A549 (cell line): Measurements from ENCODE around the gene B4GALT7. TPM values are rescaled to one million over a fixed set of nuclear protein-coding genes. Genes with fewer than 3 reads are reported as not detected.
A peak's percentile ranks its signal among the peaks of the same experiment; 100 is the strongest.

Source experiments
- ATAC-seq, 2 experiments: fragments of 200-7000 bp in 1 of 2; fragments of >200 bp in 1 of 2; cut with Nextera tagmentation in 1 of 2; cut with Tn5 transposase in 1 of 2; 3 replicates each; pipeline versions ENCODE4 v1.8.0 to v1.9.1; 2018 to 2020; ENCODE audit warnings: mild to moderate bottlenecking in 1 of 2, moderate library complexity in 1 of 2
- CTCF ChIA-PET: fragments of 300-600 bp; sonication (Branson Sonifier 250); formaldehyde crosslinking; extraction: SDS; loops from one replicate; lab custom pipeline; 2021; ENCODE audit warnings: antibody characterized with exemption, inconsistent platforms; lab: Yijun Ruan, JAX
- POLR2A ChIA-PET: fragments of 350-600 bp; formaldehyde crosslinking; extraction: SDS; loops from one replicate; lab custom pipeline; 2021; ENCODE audit warnings: antibody characterized with exemption, inconsistent platforms; lab: Yijun Ruan, JAX
- DNase-seq, 2 experiments: peaks; one replicate each; pipeline versions ENCODE4 v3.0.0 to v3.0.0-alpha.2; 2011 to 2016; ENCODE audit warnings: low read depth in 1 of 2, low spot score in 1 of 2
- FAIRE-seq: peaks from 2 replicates; lab custom pipeline; 2011; peaks lifted over from hg19 to GRCh38; lab: Jason Lieb, UNC
- H3K27ac ChIP-seq, 2 experiments: fragments of >200 bp; sonication (Bioruptor Twin); formaldehyde crosslinking; 3 replicates each; pipeline ENCODE4 v1.5.1; 2016 to 2017
- H3K4me1 ChIP-seq: fragments of >200 bp; sonication (Bioruptor Twin); formaldehyde crosslinking; 3 replicates; pipeline ENCODE4 v1.6.1; 2016
- H3K4me2 ChIP-seq: fragments of >200 bp; sonication (Bioruptor Twin); formaldehyde crosslinking; 3 replicates; pipeline ENCODE4 v1.6.1; 2016
- H3K4me3 ChIP-seq: fragments of >200 bp; sonication (Bioruptor Twin); formaldehyde crosslinking; 3 replicates; pipeline ENCODE4 v1.5.1; 2016
- H3K9me3 ChIP-seq: fragments of >200 bp; sonication (Bioruptor Twin); formaldehyde crosslinking; 3 replicates; pipeline ENCODE4 v1.6.1; 2016
- CBX2 ChIP-seq: fragments of 200-600 bp; sonication (generic); IDR thresholded peaks from 2 replicates; pipeline ENCODE4 v1.6.1; 2016; ENCODE audit warnings: low read depth, mild to moderate bottlenecking, borderline replicate concordance
- CBX8 ChIP-seq: fragments of 200-600 bp; sonication (generic); IDR thresholded peaks from 2 replicates; pipeline ENCODE4 v1.6.1; 2016
- EHF ChIP-seq: fragments of 250-450 bp; sonication (Bioruptor Pico); IDR thresholded peaks from 2 replicates; pipeline ENCODE4 v1.5.0; 2020; ENCODE audit warnings: mild to moderate bottlenecking
- EP300 ChIP-seq, 2 experiments: fragments of >200 bp; sonication (Bioruptor Twin); formaldehyde crosslinking; IDR thresholded peaks; 2 replicates in 1 of 2; 3 replicates in 1 of 2; pipeline ENCODE4 v1.6.1; 2016 to 2017
- ESRRA ChIP-seq: fragments of 150-350 bp; IDR thresholded peaks from 2 replicates; pipeline ENCODE4 v1.6.1; 2014; ENCODE audit warnings: mild to moderate bottlenecking, low read length, borderline replicate concordance
- FOSB ChIP-seq: fragments of 250-450 bp; sonication (Bioruptor Pico); IDR thresholded peaks from 2 replicates; pipeline ENCODE4 v1.5.0; 2020; ENCODE audit warnings: mild to moderate bottlenecking, moderate library complexity
- HOXA7 ChIP-seq: fragments of 250-450 bp; sonication (Bioruptor Pico); IDR thresholded peaks from 2 replicates; pipeline ENCODE4 v1.5.0; 2020; ENCODE audit warnings: mild to moderate bottlenecking, moderate library complexity
- JUN ChIP-seq, 2 experiments: fragments of >200 bp; sonication (Bioruptor Twin); formaldehyde crosslinking; IDR thresholded peaks; 2 replicates in 1 of 2; 3 replicates in 1 of 2; pipeline ENCODE4 v1.6.1; 2016 to 2017
- JUNB ChIP-seq: fragments of >200 bp; sonication (Bioruptor Twin); formaldehyde crosslinking; IDR thresholded peaks from 2 replicates; pipeline ENCODE4 v1.6.1; 2016
- KDM5A ChIP-seq: fragments of 200-600 bp; sonication (generic); IDR thresholded peaks from 2 replicates; pipeline ENCODE4 v1.6.1; 2016; ENCODE audit warnings: antibody characterized with exemption, mild to moderate bottlenecking
- MAFK ChIP-seq: fragments of 450-650 bp; IDR thresholded peaks from 2 replicates; pipeline ENCODE4 v1.6.1; 2014; ENCODE audit not compliant: partially characterized antibody
- MYC ChIP-seq: IDR thresholded peaks from 2 replicates; pipeline ENCODE4 v1.6.1; 2012; ENCODE audit warnings: mild to moderate bottlenecking, inconsistent platforms, low read length, improper control_type of control experiment, borderline replicate concordance
- NFE2L2 ChIP-seq: fragments of 150-350 bp; conservative IDR thresholded peaks from 2 replicates; pipeline ENCODE4 v1.6.1; 2014; ENCODE audit warnings: low read length
- NPAS2 ChIP-seq: fragments of 250-450 bp; sonication (Bioruptor Pico); IDR thresholded peaks from 2 replicates; pipeline ENCODE4 v1.8.0; 2022; ENCODE audit warnings: mild to moderate bottlenecking, moderate library complexity, borderline replicate concordance
- PHF8 ChIP-seq: fragments of 200-600 bp; sonication (generic); IDR thresholded peaks from 2 replicates; pipeline ENCODE4 v1.6.1; 2016; ENCODE audit warnings: low read depth, mild to moderate bottlenecking, antibody characterized with exemption, moderate library complexity, borderline replicate concordance
- POLR2AphosphoS2 ChIP-seq: conservative IDR thresholded peaks from 2 replicates; pipeline ENCODE4 v1.6.1; 2012; ENCODE audit warnings: low read length, improper control_type of control experiment, inconsistent platforms
- RAD21 ChIP-seq, 2 experiments: fragments of >200 bp in 1 of 2; sonication (Bioruptor Twin) in 1 of 2; formaldehyde crosslinking in 1 of 2; IDR thresholded peaks in 1 of 2; conservative IDR thresholded peaks in 1 of 2; 2 replicates in 1 of 2; 3 replicates in 1 of 2; pipeline ENCODE4 v1.6.1; 2012 to 2018; ENCODE audit warnings: inconsistent platforms in 1 of 2
- RARB ChIP-seq: fragments of 250-450 bp; sonication (Bioruptor Pico); IDR thresholded peaks from 2 replicates; pipeline ENCODE4 v1.8.0; 2021; ENCODE audit warnings: mild to moderate bottlenecking, moderate library complexity
- RCOR1 ChIP-seq: fragments of 150-350 bp; IDR thresholded peaks from 2 replicates; pipeline ENCODE4 v1.6.1; 2014; ENCODE audit warnings: antibody characterized with exemption, low read length, low read depth
- RNF2 ChIP-seq: fragments of 200-600 bp; sonication (generic); IDR thresholded peaks from 2 replicates; pipeline ENCODE4 v1.6.1; 2016; ENCODE audit warnings: low read depth, mild to moderate bottlenecking, antibody characterized with exemption, moderate library complexity, borderline replicate concordance
- SMC3 ChIP-seq: fragments of >200 bp; sonication (Bioruptor Twin); formaldehyde crosslinking; IDR thresholded peaks from 3 replicates; pipeline ENCODE4 v1.6.1; 2018; ENCODE audit warnings: inconsistent platforms
- TFCP2L1 ChIP-seq: fragments of 250-450 bp; sonication (Bioruptor Pico); IDR thresholded peaks from 2 replicates; pipeline ENCODE4 v1.5.0; 2021; ENCODE audit warnings: mild to moderate bottlenecking
- ZC3H11A ChIP-seq: fragments of 450-650 bp; IDR thresholded peaks from 2 replicates; pipeline ENCODE4 v1.6.1; 2014; ENCODE audit warnings: antibody characterized with exemption, mild to moderate bottlenecking
- ZFP36 ChIP-seq: fragments of 450-650 bp; IDR thresholded peaks from 2 replicates; pipeline ENCODE4 v1.6.1; 2014; ENCODE audit warnings: borderline replicate concordance; ENCODE audit not compliant: partially characterized antibody
- ZSCAN20 ChIP-seq: fragments of 250-450 bp; sonication (Bioruptor Pico); IDR thresholded peaks from 2 replicates; pipeline ENCODE4 v1.8.0; 2022; ENCODE audit warnings: mild to moderate bottlenecking, moderate library complexity
- WGBS: methylation state at CpG from one replicate; pipeline ENCODE4 v1.1.6; 2017; ENCODE audit errors: missing lambda C conversion rate; 5-methylcytosine and 5-hydroxymethylcytosine counted together
- polyA plus RNA-seq, 4 experiments: library from polyadenylated mRNA; depleted of rRNA in 3 of 4; stranded (reverse); fragments of >200 nt; fragmentation: RNase III in 1 of 4; extraction: RNeasy Plus Mini Kit Qiagen cat#74134 plus additional on column Dnase treatment in 1 of 4; gene quantifications; 2 replicates in 3 of 4; 3 replicates in 1 of 4; pipeline ENCODE4 v1.2.3, GENCODE V29; 2011 to 2017
- TF ChIP-seq, protein P1 (sequence below): fragments of >200 bp; sonication (Bioruptor Twin); formaldehyde crosslinking; IDR thresholded peaks from 3 replicates; pipeline ENCODE4 v1.6.1; 2016
- TF ChIP-seq, protein P2 (sequence below): fragments of >200 bp; sonication (Bioruptor Twin); formaldehyde crosslinking; IDR thresholded peaks from 2 replicates; pipeline ENCODE4 v1.6.1; 2016

The B4GALT7 gene
- polyA plus RNA-seq, 2 of the 4 experiments (the other 2 are of a cell fraction): 13.0 to 18.0 TPM

GRCh38 chr5:177588413-177588909 lies 11.5 kb upstream of the B4GALT7 start:
- Histone ChIP-seq H3K4me1 (peaks cover 8% of the 10 kb centered on the region; the same call in 2 of the 3 replicates), H3K4me3 (no peak overlapping the region), H3K27ac (no peak overlapping the region), H3K9me3 (no peaks in the 10 kb centered on the region), H3K4me2 (no peak overlapping the region)
- CTCF ChIA-PET: interaction anchor here (1.1 to 1.4 kb wide), 2 partner anchors 10 to 19 kb away, joined by 3 read pairs; no protein-coding TSS in a partner anchor
- WGBS: 25% methylated on average over 12 of the region's 13 CpGs
- ATAC-seq (no peak), FAIRE-seq (no peak), DNase-seq (no peak)
- POLR2A ChIA-PET: no interaction called here
- no peak for TF ChIP-seq RAD21 (conservative IDR thresholded peaks at IDR 0.05 in 1 of 2, IDR thresholded peaks at IDR 0.05 in 1 of 2)
- TF ChIP-seq TFCP2L1 (CRISPR knock-in tag): no peak
- TF ChIP-seq MAFK: no peak
- TF ChIP-seq CBX8: no peak
- TF ChIP-seq NFE2L2: no peak
- TF ChIP-seq EHF (CRISPR knock-in tag): no peak
- TF ChIP-seq RNF2: no peak
- TF ChIP-seq EP300 (IDR thresholded peaks at IDR 0.05): no peak

- 48% methylated on average over 1 of the region's 1 CpG for WGBS
- no peak for ATAC-seq
- no peaks in the 10 kb centered on the region for H3K9me3 ChIP-seq
These were observed 9.5 kb upstream of the B4GALT7 start for GRCh38 chr5:177590406-177590805.

DNA sequence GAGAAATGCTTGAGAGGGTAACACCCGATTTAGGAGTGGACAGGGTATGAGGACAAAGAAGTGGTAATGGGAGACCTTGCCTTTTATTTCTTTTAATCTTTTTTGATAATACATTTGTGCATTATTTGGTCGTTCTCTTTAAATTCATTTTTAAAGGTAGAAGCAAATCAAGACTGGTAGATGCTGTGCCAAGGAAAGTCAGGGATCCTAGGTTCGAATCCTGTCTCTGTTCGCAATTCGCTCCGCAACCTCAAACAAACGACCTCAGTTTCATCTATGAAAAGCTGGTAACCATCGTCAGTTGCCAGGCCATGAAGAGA lies 8.3 kb upstream of the B4GALT7 start:
- H3K4me2 ChIP-seq: peak overlapping the region; percentile 75
- H3K4me1 ChIP-seq: peaks cover 10% of the 10 kb centered on the region; the same call in 2 of the 3 replicates
- 27% methylated on average over 8 of the region's 8 CpGs for WGBS
- DNase-seq: no peak
- peak overlapping the region in 1 of 2 experiments; percentile 96; a peak in 2 of 6 replicates for H3K27ac ChIP-seq
- peak overlapping the region; percentile 94 for H3K4me3 ChIP-seq
- POLR2A ChIA-PET: interaction anchor here (0.6 to 1.4 kb wide), 3 partner anchors 15 to 95 kb away, joined by 3 to 5 read pairs (median 3); partner anchors contain the start of gene PDLIM7
- no peak for FAIRE-seq
- no peak for ATAC-seq
- CTCF ChIA-PET: interaction anchor here (1.7 to 4.9 kb wide), 2 partner anchors 16 to 54 kb away, joined by 4 to 24 read pairs; no protein-coding TSS in a partner anchor
- no peak for TF ChIP-seq HOXA7 (CRISPR knock-in tag)
- TF ChIP-seq, protein P1, sequence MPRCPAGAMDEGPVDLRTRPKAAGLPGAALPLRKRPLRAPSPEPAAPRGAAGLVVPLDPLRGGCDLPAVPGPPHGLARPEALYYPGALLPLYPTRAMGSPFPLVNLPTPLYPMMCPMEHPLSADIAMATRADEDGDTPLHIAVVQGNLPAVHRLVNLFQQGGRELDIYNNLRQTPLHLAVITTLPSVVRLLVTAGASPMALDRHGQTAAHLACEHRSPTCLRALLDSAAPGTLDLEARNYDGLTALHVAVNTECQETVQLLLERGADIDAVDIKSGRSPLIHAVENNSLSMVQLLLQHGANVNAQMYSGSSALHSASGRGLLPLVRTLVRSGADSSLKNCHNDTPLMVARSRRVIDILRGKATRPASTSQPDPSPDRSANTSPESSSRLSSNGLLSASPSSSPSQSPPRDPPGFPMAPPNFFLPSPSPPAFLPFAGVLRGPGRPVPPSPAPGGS: no peak
- H3K9me3 ChIP-seq: no peaks in the 10 kb centered on the region

More at GRCh38 chr5:177590406-177590805, 9.5 kb upstream of the B4GALT7 start:
- H3K4me2 ChIP-seq: no peak overlapping the region
- POLR2A ChIA-PET: no interaction called here
- H3K4me3 ChIP-seq: no peak overlapping the region
- TF ChIP-seq, protein P2, sequence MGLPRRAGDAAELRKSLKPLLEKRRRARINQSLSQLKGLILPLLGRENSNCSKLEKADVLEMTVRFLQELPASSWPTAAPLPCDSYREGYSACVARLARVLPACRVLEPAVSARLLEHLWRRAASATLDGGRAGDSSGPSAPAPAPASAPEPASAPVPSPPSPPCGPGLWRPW: no peak
- CTCF ChIA-PET: interaction anchor here (0.7 kb wide), 1 partner anchor 42 kb away, joined by 3 read pairs; no protein-coding TSS in a partner anchor
- FAIRE-seq (no peak), DNase-seq (no peak)
- peaks cover 10% of the 10 kb centered on the region; the same call in 2 of the 3 replicates for H3K4me1 ChIP-seq
- H3K27ac ChIP-seq: no peak overlapping the region

- Histone ChIP-seq H3K4me1 (peaks cover 10% of the 10 kb centered on the region; the same call in 2 of the 3 replicates), H3K27ac (peak within 1 kb of the TSS; percentile 92 to 96), H3K4me3 (peak within 1 kb of the TSS; percentile 94), H3K4me2 (peak within 1 kb of the TSS; percentile 95), H3K9me3 (no peaks in the 10 kb centered on the region)
- no peak for FAIRE-seq
- ATAC-seq: peak; percentile 97 to 99
- CTCF ChIA-PET: interaction anchor here (1.0 to 4.9 kb wide), 5 partner anchors 16 to 101 kb away, joined by 3 to 24 read pairs (median 4); no protein-coding TSS in a partner anchor
- POLR2A ChIA-PET: interaction anchor here (0.6 to 1.4 kb wide), 5 partner anchors 11 to 95 kb away, joined by 3 to 5 read pairs (median 4); partner anchors contain the start of genes DDX41 and PDLIM7
- peak; percentile 80 to 87 for DNase-seq
- WGBS: 1% methylated on average over 34 of the region's 71 CpGs
- TF ChIP-seq RARB (CRISPR knock-in tag) (no peak), ESRRA (no peak), CBX2 (no peak), FOSB (CRISPR knock-in tag) (no peak), ZC3H11A (no peak), POLR2AphosphoS2 (no peak), PHF8 (peak; percentile 96), KDM5A (peak; percentile 55), RCOR1 (no peak), NPAS2 (CRISPR knock-in tag) (no peak), MYC (no peak), SMC3 (no peak), JUN (IDR thresholded peaks at IDR 0.05) (peak; percentile 65 to 92; a peak in 4 of 5 replicates), HOXA7 (CRISPR knock-in tag) (no peak), JUNB (no peak), ZFP36 (no peak), ZSCAN20 (CRISPR knock-in tag) (no peak)
- TF ChIP-seq, protein P2: no peak
These were observed 7.7 kb upstream of the B4GALT7 start, which contains the start of gene TMED9 for GRCh38 chr5:177592010-177592834. Gene TMED9 (plus strand): TSS chr5:177592203. CDS start chr5:177592215, 12 bp downstream.
